GM12878 (cell line): Measurements from ENCODE around the gene LARGE1. TPM values are rescaled to one million over a fixed set of nuclear protein-coding genes. Genes with fewer than 3 reads are reported as not detected.
A peak's percentile ranks its signal among the peaks of the same experiment; 100 is the strongest.

Source experiments
- ATF7 ChIP-seq: fragments of 450-650 bp; IDR thresholded peaks from 2 replicates; pipeline ENCODE4 v1.6.1; 2016; ENCODE audit warnings: low read depth, mild to moderate bottlenecking
- BRCA1 ChIP-seq: IDR thresholded peaks from 2 replicates; pipeline ENCODE4 v1.6.1; 2011; ENCODE audit warnings: low read depth, low read length, improper control_type of control experiment
- CBX3 ChIP-seq: fragments of 200-600 bp; sonication (generic); IDR thresholded peaks from 2 replicates; pipeline ENCODE4 v1.6.1; 2016; ENCODE audit warnings: low read depth, borderline replicate concordance
- CHD4 ChIP-seq: fragments of 200-600 bp; sonication (generic); IDR thresholded peaks from 2 replicates; pipeline ENCODE4 v1.6.1; 2016; ENCODE audit warnings: mild to moderate bottlenecking
- DPF2 ChIP-seq: fragments of 450-650 bp; IDR thresholded peaks from 2 replicates; pipeline ENCODE4 v1.6.1; 2017; ENCODE audit warnings: mild to moderate bottlenecking
- E2F8 ChIP-seq: fragments of 450-650 bp; IDR thresholded peaks from 2 replicates; pipeline ENCODE4 v1.6.1; 2018; ENCODE audit warnings: mild to moderate bottlenecking, low read depth, moderate library complexity; ENCODE audit not compliant: partially characterized antibody
- EGR1 ChIP-seq, 2 experiments: IDR thresholded peaks; 1 replicate in 1 of 2; 2 replicates in 1 of 2; pipeline ENCODE4 v1.6.1; 2011 to 2012; ENCODE audit warnings: low read depth in 2 of 2, low read length in 2 of 2, borderline replicate concordance in 1 of 2, mild to moderate bottlenecking in 1 of 2, moderate library complexity in 1 of 2
- EP300 ChIP-seq, 2 experiments: fragments of 150-350 bp in 1 of 2; IDR thresholded peaks; 2 replicates each; pipeline ENCODE4 v1.6.1; 2011 to 2012; ENCODE audit warnings: low read depth in 2 of 2, low read length in 2 of 2, borderline replicate concordance in 1 of 2, improper control_type of control experiment in 1 of 2, inconsistent platforms in 1 of 2; ENCODE audit not compliant: control insufficient read depth in 1 of 2
- ESRRA ChIP-seq: IDR thresholded peaks from 2 replicates; pipeline ENCODE4 v1.6.1; 2012; ENCODE audit warnings: mild to moderate bottlenecking, low read length, improper control_type of control experiment
- NFYA ChIP-seq: IDR thresholded peaks from 2 replicates; pipeline ENCODE4 v1.6.1; 2011; ENCODE audit warnings: low read depth, mild to moderate bottlenecking, low read length, improper control_type of control experiment, borderline replicate concordance
- PAX8 ChIP-seq: fragments of 450-650 bp; IDR thresholded peaks from 2 replicates; pipeline ENCODE4 v1.6.1; 2017; ENCODE audit warnings: mild to moderate bottlenecking, moderate library complexity
- RCOR1 ChIP-seq: conservative IDR thresholded peaks from 2 replicates; pipeline ENCODE4 v1.6.1; 2012; ENCODE audit warnings: low read depth, low read length, improper control_type of control experiment
- RELB ChIP-seq: fragments of 450-650 bp; IDR thresholded peaks from 2 replicates; pipeline ENCODE4 v1.6.1; 2017; ENCODE audit warnings: low read depth, mild to moderate bottlenecking, moderate library complexity
- REST ChIP-seq: IDR thresholded peaks from 2 replicates; pipeline ENCODE4 v1.6.1; 2012; ENCODE audit warnings: mild to moderate bottlenecking, low read depth, low read length
- SMAD1 ChIP-seq: fragments of 450-650 bp; IDR thresholded peaks from 2 replicates; pipeline ENCODE4 v1.6.1; 2018; ENCODE audit warnings: mild to moderate bottlenecking, low read depth; ENCODE audit not compliant: partially characterized antibody
- SMAD5 ChIP-seq: IDR thresholded peaks from 2 replicates; pipeline ENCODE4 v1.6.1; 2016; ENCODE audit warnings: antibody characterized with exemption, low read depth
- TCF12 ChIP-seq: IDR thresholded peaks from 2 replicates; pipeline ENCODE4 v1.6.1; 2011; ENCODE audit warnings: low read depth, mild to moderate bottlenecking, low read length
- TCF3 ChIP-seq: IDR thresholded peaks from 2 replicates; pipeline ENCODE4 v1.6.1; 2012; ENCODE audit warnings: low read depth, mild to moderate bottlenecking, low read length, borderline replicate concordance; ENCODE audit not compliant: insufficient read depth
- ZBTB33 ChIP-seq: fragments of 450-650 bp; IDR thresholded peaks from 2 replicates; pipeline ENCODE4 v1.6.1; 2017; ENCODE audit warnings: mild to moderate bottlenecking
- ZNF384 ChIP-seq: IDR thresholded peaks from 2 replicates; pipeline ENCODE4 v1.6.1; 2012; ENCODE audit warnings: low read depth, mild to moderate bottlenecking, low read length, improper control_type of control experiment, borderline replicate concordance
- polyA plus RNA-seq, 11 experiments: library from polyadenylated mRNA; depleted of rRNA in 4 of 11; unstranded in 6 of 11; stranded (reverse) in 5 of 11; fragments of >200 nt; fragmentation: Nextera tagmentation in 4 of 11; fragmentation: Illumina TruSeq in 1 of 11; extraction: Ambion mirVana in 4 of 11; extraction: Trizol in 1 of 11; gene quantifications; 1 replicate in 1 of 11; 2 replicates in 10 of 11; pipeline versions ENCODE4 v1.2.1 to v1.2.3, GENCODE V29; 2011 to 2016; ENCODE audit warnings: inconsistent platforms in 2 of 11, missing spikeins in 2 of 11, low read depth in 1 of 11
- total RNA-seq, 4 experiments: library from RNA; depleted of rRNA in 3 of 4; stranded (reverse); fragments of >200 nt in 3 of 4; fragmentation: Illumina TruSeq in 1 of 4; extraction: Trizol in 1 of 4; gene quantifications; 2 replicates each; pipeline versions ENCODE4 v1.2.1 to v1.2.3, GENCODE V29; 2013 to 2021

LARGE1 gene
- total and polyA plus RNA-seq, 10 of the 15 experiments (the other 5 are each of a cell fraction or from before 2014, with no cell fraction given), result 3.2 to 41.4 (median 17.3) TPM

GRCh38 chr22:33787645-33788456, 132.4 kb downstream of the LARGE1 start (continued):
- TF ChIP-seq ZNF384 (no peak), ATF7 (peak; percentile 35; the same call in 1 of the 2 replicates), EGR1 (IDR thresholded peaks at IDR 0.05; ENCODE audit: borderline replicate concordance in 1 of 2, low read depth in 2 of 2, low read length in 2 of 2) (no peak), TCF3 (no peak), SMAD1 (no peak), NFYA (no peak), E2F8 (no peak), PAX8 (no peak), ZBTB33 (no peak), REST (no peak), DPF2 (no peak), EP300 (IDR thresholded peaks at IDR 0.05; ENCODE audit: borderline replicate concordance in 1 of 2, control insufficient read depth in 1 of 2, low read depth in 2 of 2, low read length in 2 of 2) (no peak), CBX3 (no peak), RCOR1 (no peak), ESRRA (no peak), CHD4 (no peak), SMAD5 (no peak), RELB (no peak), BRCA1 (no peak), TCF12 (0 out of 2 replicates have a peak, but pooled peaks have one; percentile 17)
